ENCODE results near the gene SAMD4A. TPM values are rescaled to one million over a fixed set of nuclear protein-coding genes. Genes with fewer than 3 reads are reported as not detected.

SAMD4A gene
- total RNA-seq, 2 donors from 2014 or later, result 1.9 to 8.0 TPM

DNA sequence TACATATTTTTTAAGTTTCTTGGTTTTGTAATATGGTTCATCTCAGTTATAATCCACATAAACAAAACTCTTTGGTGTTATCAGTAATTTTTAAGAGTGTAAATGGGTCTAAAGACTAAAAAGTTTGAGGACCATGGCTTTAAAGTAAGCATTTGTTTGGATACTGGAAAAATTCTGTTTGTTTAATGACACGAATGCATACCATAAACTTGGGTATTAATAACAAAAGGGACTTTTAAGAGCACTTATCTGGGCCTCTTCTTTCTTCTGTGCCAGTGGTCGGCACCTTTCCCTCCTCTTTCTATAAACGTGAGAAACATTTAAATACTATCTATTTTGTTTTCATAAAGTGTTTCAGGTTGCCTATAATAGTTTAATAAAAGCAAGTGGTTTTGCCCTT is 47.4 kb downstream of the SAMD4A start:
- Histone ChIP-seq H3K27ac (ENCODE audit: low read depth, low read length) (no peak overlapping the region), H3K9me3 (ENCODE audit: control insufficient read depth, low read length) (no peaks in the 10 kb centered on the region), H3K27me3 (ENCODE audit: control insufficient read depth, insufficient read depth, low read length, poor library complexity, severe bottlenecking) (no peaks in the 10 kb centered on the region), H3K4me3 (ENCODE audit: low read length) (no peak overlapping the region), H3K4me1 (ENCODE audit: control insufficient read depth, insufficient read depth, low read length) (no peaks in the 10 kb centered on the region), H3K9ac (ENCODE audit: extremely low read depth, low read length, poor library complexity, severe bottlenecking) (no peak overlapping the region), H3K36me3 (ENCODE audit: control insufficient read depth, insufficient read depth, low read length) (no peaks in the 10 kb centered on the region)
- 83 to 90% methylated on average over 2 of the region's 3 CpGs for WGBS, 2 experiments (ENCODE audit: insufficient coverage in 1 of 2, insufficient read length in 1 of 2)
- Mint-ChIP-seq H3K27ac (no peak overlapping the region), H3K27me3 (ENCODE audit: insufficient read depth) (no peaks in the 10 kb centered on the region), H3K9me3 (no peaks in the 10 kb centered on the region), H3K36me3 (ENCODE audit: low read depth) (no peaks in the 10 kb centered on the region), H3K4me3 (no peak overlapping the region), H3K4me1 (no peaks in the 10 kb centered on the region)
- no peak for DNase-seq
- TF ChIP-seq, protein P1, sequence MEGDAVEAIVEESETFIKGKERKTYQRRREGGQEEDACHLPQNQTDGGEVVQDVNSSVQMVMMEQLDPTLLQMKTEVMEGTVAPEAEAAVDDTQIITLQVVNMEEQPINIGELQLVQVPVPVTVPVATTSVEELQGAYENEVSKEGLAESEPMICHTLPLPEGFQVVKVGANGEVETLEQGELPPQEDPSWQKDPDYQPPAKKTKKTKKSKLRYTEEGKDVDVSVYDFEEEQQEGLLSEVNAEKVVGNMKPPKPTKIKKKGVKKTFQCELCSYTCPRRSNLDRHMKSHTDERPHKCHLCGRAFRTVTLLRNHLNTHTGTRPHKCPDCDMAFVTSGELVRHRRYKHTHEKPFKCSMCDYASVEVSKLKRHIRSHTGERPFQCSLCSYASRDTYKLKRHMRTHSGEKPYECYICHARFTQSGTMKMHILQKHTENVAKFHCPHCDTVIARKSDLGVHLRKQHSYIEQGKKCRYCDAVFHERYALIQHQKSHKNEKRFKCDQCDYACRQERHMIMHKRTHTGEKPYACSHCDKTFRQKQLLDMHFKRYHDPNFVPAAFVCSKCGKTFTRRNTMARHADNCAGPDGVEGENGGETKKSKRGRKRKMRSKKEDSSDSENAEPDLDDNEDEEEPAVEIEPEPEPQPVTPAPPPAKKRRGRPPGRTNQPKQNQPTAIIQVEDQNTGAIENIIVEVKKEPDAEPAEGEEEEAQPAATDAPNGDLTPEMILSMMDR (conservative IDR thresholded peaks at IDR 0.05), result no peak

DNA sequence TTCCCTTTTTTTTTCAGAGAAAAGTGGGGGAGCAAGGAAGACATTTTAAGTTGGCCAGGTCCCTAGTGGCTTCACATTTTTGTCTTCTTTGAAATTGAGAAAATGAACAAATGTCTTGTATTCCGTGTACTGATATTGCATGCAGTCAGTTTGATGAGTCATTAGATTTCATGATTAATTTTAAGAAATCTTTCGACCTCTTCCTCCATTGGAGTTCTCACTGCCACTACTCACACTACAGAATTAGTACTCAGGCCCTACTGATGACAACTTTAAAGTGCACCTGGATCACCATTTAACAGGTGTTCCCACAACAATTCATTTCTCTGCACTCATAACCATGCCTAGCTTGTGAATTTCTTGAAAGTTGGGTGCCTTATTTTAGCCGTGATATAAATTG is 50.5 kb downstream of the SAMD4A start:
- WGBS, 2 experiments (ENCODE audit: insufficient coverage in 1 of 2, insufficient read length in 1 of 2), result 83 to 91% methylated on average over 2 to 3 of the region's 3 CpGs
- H3K27ac Mint-ChIP-seq, result no peak overlapping the region
- DNase-seq, result no peak
- no peaks in the 10 kb centered on the region for H3K9me3 ChIP-seq (ENCODE audit: control insufficient read depth, low read length)
- no peak overlapping the region for H3K4me3 ChIP-seq (ENCODE audit: low read length)
- H3K27me3 ChIP-seq (ENCODE audit: control insufficient read depth, insufficient read depth, low read length, poor library complexity, severe bottlenecking), result no peaks in the 10 kb centered on the region
- no peak overlapping the region for H3K9ac ChIP-seq (ENCODE audit: extremely low read depth, low read length, poor library complexity, severe bottlenecking)
- TF ChIP-seq, protein P1 (conservative IDR thresholded peaks at IDR 0.05), result no peak
- no peak overlapping the region for H3K27ac ChIP-seq (ENCODE audit: low read depth, low read length)
- no peaks in the 10 kb centered on the region for H3K27me3 Mint-ChIP-seq (ENCODE audit: insufficient read depth)
- H3K36me3 Mint-ChIP-seq (ENCODE audit: low read depth), result no peaks in the 10 kb centered on the region
- peaks cover 6% of the 10 kb centered on the region for H3K9me3 Mint-ChIP-seq
- no peaks in the 10 kb centered on the region for H3K4me1 ChIP-seq (ENCODE audit: control insufficient read depth, insufficient read depth, low read length)
- no peaks in the 10 kb centered on the region for H3K4me1 Mint-ChIP-seq
- no peaks in the 10 kb centered on the region for H3K36me3 ChIP-seq (ENCODE audit: control insufficient read depth, insufficient read depth, low read length)
- H3K4me3 Mint-ChIP-seq, result no peak overlapping the region

DNA sequence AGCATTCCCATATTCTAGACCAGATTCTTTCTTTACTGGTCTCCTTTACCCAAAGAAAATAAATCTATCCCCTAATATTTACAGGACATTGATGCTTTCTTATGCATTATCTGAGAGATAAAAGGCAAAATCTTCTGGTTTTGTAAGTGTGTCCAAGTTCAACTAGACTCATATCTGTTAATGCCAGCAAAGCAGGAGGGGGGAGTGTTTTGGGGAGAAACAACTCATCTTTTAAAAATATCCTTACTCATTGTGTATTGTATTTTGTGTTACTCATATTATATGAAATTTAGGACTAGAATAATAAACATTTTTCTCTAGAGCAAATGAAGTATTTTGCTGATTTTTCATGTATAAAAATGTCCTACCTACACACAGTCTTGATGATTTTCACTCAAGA is 54.8 kb downstream of the SAMD4A start:
- no peak overlapping the region for H3K4me3 Mint-ChIP-seq
- no peak overlapping the region for H3K27ac ChIP-seq (ENCODE audit: low read depth, low read length)
- H3K27me3 Mint-ChIP-seq (ENCODE audit: insufficient read depth), result peaks cover 3% of the 10 kb centered on the region
- H3K9ac ChIP-seq (ENCODE audit: extremely low read depth, low read length, poor library complexity, severe bottlenecking), result no peak overlapping the region
- no peaks in the 10 kb centered on the region for H3K9me3 ChIP-seq (ENCODE audit: control insufficient read depth, low read length)
- H3K36me3 ChIP-seq (ENCODE audit: control insufficient read depth, insufficient read depth, low read length), result no peaks in the 10 kb centered on the region
- no peak for DNase-seq
- no peaks in the 10 kb centered on the region for H3K36me3 Mint-ChIP-seq (ENCODE audit: low read depth)
- no peaks in the 10 kb centered on the region for H3K27me3 ChIP-seq (ENCODE audit: control insufficient read depth, insufficient read depth, low read length, poor library complexity, severe bottlenecking)
- H3K4me1 Mint-ChIP-seq, result peaks cover 18% of the 10 kb centered on the region
- no peak overlapping the region for H3K27ac Mint-ChIP-seq
- peaks cover 6% of the 10 kb centered on the region for H3K9me3 Mint-ChIP-seq
- H3K4me3 ChIP-seq (ENCODE audit: low read length), result no peak overlapping the region
- TF ChIP-seq, protein P1 (conservative IDR thresholded peaks at IDR 0.05), result no peak
- peaks cover 5% of the 10 kb centered on the region for H3K4me1 ChIP-seq (ENCODE audit: control insufficient read depth, insufficient read depth, low read length)
